Calu3 (cell line): ENCODE measurements around the gene MAP3K14. TPM values are rescaled to one million over a fixed set of nuclear protein-coding genes. Genes with fewer than 3 reads are reported as not detected.

Experiments used
- BruUV-seq: library from RNA; stranded (reverse); fragments of 400-500 nt; replicated peaks from 2 replicates; lab custom pipeline; 2021; lab: Mats Ljungman, UMichigan
- CTCF ChIA-PET: fragments of 300-600 bp; sonication (Branson Sonifier 250); formaldehyde crosslinking; loops from one replicate; lab custom pipeline; 2022; ENCODE audit warnings: antibody characterized with exemption; lab: Charles Lee
- DNase-seq: peaks from one replicate; pipeline ENCODE4 v3.0.0; 2022
- H3K27ac Mint-ChIP-seq: one replicate; pipeline ENCODE4 v1.8.0; 2022; ENCODE audit warnings: mixed read lengths; ENCODE audit not compliant: unreplicated experiment
- H3K27me3 Mint-ChIP-seq: one replicate; pipeline ENCODE4 v1.8.0; 2022; ENCODE audit warnings: mixed read lengths; ENCODE audit not compliant: unreplicated experiment
- H3K36me3 Mint-ChIP-seq: one replicate; pipeline ENCODE4 v1.8.0; 2022; ENCODE audit warnings: mild to moderate bottlenecking, moderate library complexity, mixed read lengths; ENCODE audit not compliant: insufficient read depth, unreplicated experiment
- H3K4me1 Mint-ChIP-seq: one replicate; pipeline ENCODE4 v1.8.0; 2022; ENCODE audit warnings: mild to moderate bottlenecking, low read depth, mixed read lengths; ENCODE audit not compliant: unreplicated experiment
- H3K4me3 Mint-ChIP-seq: one replicate; pipeline ENCODE4 v1.8.0; 2022; ENCODE audit warnings: mild to moderate bottlenecking, low read depth, moderate library complexity, mixed read lengths; ENCODE audit not compliant: unreplicated experiment
- H3K9me3 Mint-ChIP-seq: one replicate; pipeline ENCODE4 v1.8.0; 2022; ENCODE audit warnings: low read depth, mixed read lengths; ENCODE audit not compliant: unreplicated experiment
- CTCF ChIP-seq: fragments of 200-600 bp; IDR thresholded peaks from one replicate; pipeline ENCODE4 v1.8.0; 2022; ENCODE audit warnings: antibody characterized with exemption; ENCODE audit not compliant: unreplicated experiment
- intact Hi-C: fragments of 100-400 bp; cut with micrococcal nuclease; formaldehyde crosslinking; loops from one replicate; pipeline ENCODE4 v1.10.0; 2022; ENCODE audit not compliant: unreplicated experiment
- total RNA-seq: library from RNA; stranded (reverse); gene quantifications from 2 replicates; pipeline ENCODE4 v1.2.3, GENCODE V29; 2022

The MAP3K14 gene
- total RNA-seq, 1 experiment from 2014 or later, result 26.7 TPM

GRCh38 chr17:45222014-45222288 lies 94.9 kb downstream of the MAP3K14 start:
- BruUV-seq, result no TSS peak
- peaks cover 46% of the 10 kb centered on the region for H3K27me3 Mint-ChIP-seq
- H3K36me3 Mint-ChIP-seq, result peaks cover 16% of the 10 kb centered on the region
- H3K4me1 Mint-ChIP-seq, result peaks cover 21% of the 10 kb centered on the region
- H3K27ac Mint-ChIP-seq, result peak overlapping the region; percentile 60
- intact Hi-C loops, result no loop called here
- DNase-seq, result no peak
- no peak for TF ChIP-seq CTCF
- no peaks in the 10 kb centered on the region for H3K9me3 Mint-ChIP-seq
- CTCF ChIA-PET, result interaction anchor here (1.0 kb wide), 1 partner anchor 13 kb away, joined by 4 read pairs; no protein-coding TSS in a partner anchor
- H3K4me3 Mint-ChIP-seq, result peak overlapping the region; percentile 72

GRCh38 chr17:45221081-45222013 lies 95.5 kb downstream of the MAP3K14 start, which contains the start of gene FMNL1:
Gene FMNL1, plus strand, starts transcription at chr17:45221885. Its CDS starts 240 bp downstream, at chr17:45222125.
- no peaks in the 10 kb centered on the region for H3K9me3 Mint-ChIP-seq
- peak within 1 kb of the TSS; percentile 60 for H3K27ac Mint-ChIP-seq
- CTCF ChIA-PET, result interaction anchor here (1.0 to 3.8 kb wide), 3 partner anchors 9 to 86 kb away, joined by 4 to 66 read pairs (median 32); partner anchors contain the start of gene ACBD4
- peak; percentile 53 for DNase-seq
- H3K27me3 Mint-ChIP-seq, result peaks cover 46% of the 10 kb centered on the region
- H3K4me3 Mint-ChIP-seq, result peak within 1 kb of the TSS; percentile 72
- peaks cover 15% of the 10 kb centered on the region for H3K4me1 Mint-ChIP-seq
- TF ChIP-seq CTCF, result no peak
- no TSS peak for BruUV-seq
- H3K36me3 Mint-ChIP-seq, result peaks cover 16% of the 10 kb centered on the region
- intact Hi-C loops, result no loop called here

GRCh38 chr17:45220079-45220478 lies 96.7 kb downstream of the MAP3K14 start:
- H3K27ac Mint-ChIP-seq, result no peak overlapping the region
- peaks cover 16% of the 10 kb centered on the region for H3K36me3 Mint-ChIP-seq
- BruUV-seq, result no TSS peak
- DNase-seq, result no peak
- CTCF ChIA-PET, result interaction anchor here (0.7 to 3.8 kb wide), 8 partner anchors 11 to 729 kb away, joined by 3 to 66 read pairs (median 12); partner anchors contain the start of genes ACBD4, C1QL1 and HEXIM1
- no peak for TF ChIP-seq CTCF
- peaks cover 46% of the 10 kb centered on the region for H3K27me3 Mint-ChIP-seq
- no peaks in the 10 kb centered on the region for H3K9me3 Mint-ChIP-seq
- intact Hi-C loops, result no loop called here
- no peak overlapping the region for H3K4me3 Mint-ChIP-seq
- peaks cover 6% of the 10 kb centered on the region for H3K4me1 Mint-ChIP-seq

- H3K36me3 Mint-ChIP-seq, result peaks cover 16% of the 10 kb centered on the region
- DNase-seq, result peak; percentile 95
- H3K27me3 Mint-ChIP-seq, result peaks cover 43% of the 10 kb centered on the region
- intact Hi-C loops, result loop anchor here (1.0 kb wide), 3 partner anchors 16 to 206 kb away; no protein-coding TSS in a partner anchor
- no peak overlapping the region for H3K4me3 Mint-ChIP-seq
- TF ChIP-seq CTCF, result peak; percentile 98
- H3K9me3 Mint-ChIP-seq, result no peaks in the 10 kb centered on the region
- BruUV-seq, result no TSS peak
- CTCF ChIA-PET, result interaction anchor here (0.5 to 3.8 kb wide), 27 partner anchors 12 to 730 kb away, joined by 3 to 66 read pairs (median 4); partner anchors contain the start of genes ACBD4, C1QL1 and HEXIM1
- H3K4me1 Mint-ChIP-seq, result no peaks in the 10 kb centered on the region
- H3K27ac Mint-ChIP-seq, result no peak overlapping the region
Measured at GRCh38 chr17:45218895-45219661, 97.7 kb downstream of the MAP3K14 start.
